WTC11 (cell line): Measurements from ENCODE around the gene MMP24OS. TPM values are rescaled to one million over a fixed set of nuclear protein-coding genes. Genes with fewer than 3 reads are reported as not detected.

Experiments
- ATAC-seq: fragments of 200-7000 bp; cut with Tn5 transposase; 2 replicates; pipeline ENCODE4 v1.10.0; 2021; ENCODE audit warnings: mild to moderate bottlenecking, moderate library complexity
- CTCF ChIA-PET: fragments of 300-600 bp; sonication (Branson Sonifier 250); formaldehyde crosslinking; loops from one replicate; lab custom pipeline; 2021; ENCODE audit warnings: antibody characterized with exemption; lab: Charles Lee
- POLR2A ChIA-PET: fragments of 350-600 bp; sonication (Branson Sonifier 250); formaldehyde crosslinking; loops from one replicate; lab custom pipeline; 2021; ENCODE audit warnings: antibody characterized with exemption; lab: Charles Lee
- DNase-seq: peaks from one replicate; pipeline ENCODE4 v3.0.0; 2021; ENCODE audit warnings: low spot score
- H3K27ac Mint-ChIP-seq: 2 replicates; pipeline ENCODE4 v1.8.0; 2021; ENCODE audit warnings: mixed read lengths
- H3K27me3 Mint-ChIP-seq: 2 replicates; pipeline ENCODE4 v1.8.0; 2021; ENCODE audit warnings: low read depth, mild to moderate bottlenecking, moderate library complexity, mixed read lengths
- H3K36me3 Mint-ChIP-seq: 2 replicates; pipeline ENCODE4 v1.8.0; 2021; ENCODE audit warnings: mixed read lengths
- H3K4me1 Mint-ChIP-seq: 2 replicates; pipeline ENCODE4 v1.8.0; 2022; ENCODE audit warnings: mixed read lengths
- H3K4me3 Mint-ChIP-seq: 2 replicates; pipeline ENCODE4 v1.8.0; 2021; ENCODE audit warnings: mild to moderate bottlenecking, moderate library complexity, mixed read lengths
- H3K9me3 Mint-ChIP-seq: 2 replicates; pipeline ENCODE4 v1.8.0; 2021; ENCODE audit warnings: mixed read lengths
- ELF4 ChIP-seq: sonication (generic); formaldehyde crosslinking; IDR thresholded peaks from 2 replicates; pipeline ENCODE4 v1.8.1; 2022; ENCODE audit warnings: low read depth, mild to moderate bottlenecking, moderate library complexity, missing genetic modification reagents
- ETV6 ChIP-seq: sonication (generic); formaldehyde crosslinking; IDR thresholded peaks from 2 replicates; pipeline ENCODE4 v1.8.1; 2022; ENCODE audit warnings: mild to moderate bottlenecking, missing genetic modification reagents
- FOXJ3 ChIP-seq: sonication (generic); formaldehyde crosslinking; IDR thresholded peaks from 2 replicates; pipeline ENCODE4 v1.9.0; 2021; ENCODE audit warnings: missing genetic modification reagents, mild to moderate bottlenecking, borderline replicate concordance
- NFYB ChIP-seq: sonication (generic); formaldehyde crosslinking; conservative IDR thresholded peaks from 2 replicates; pipeline ENCODE4 v1.8.0; 2022; ENCODE audit warnings: low read depth, missing genetic modification reagents
- RORB ChIP-seq: fragments of 250-450 bp; sonication (Bioruptor Pico); IDR thresholded peaks from 2 replicates; pipeline ENCODE4 v1.9.0; 2021; ENCODE audit warnings: mild to moderate bottlenecking
- SP1 ChIP-seq: sonication (generic); formaldehyde crosslinking; conservative IDR thresholded peaks from 2 replicates; pipeline ENCODE4 v1.8.1; 2022; ENCODE audit warnings: missing genetic modification reagents
- ZNF263 ChIP-seq: sonication (generic); formaldehyde crosslinking; IDR thresholded peaks from 2 replicates; pipeline ENCODE4 v1.8.1; 2022; ENCODE audit warnings: low read depth, mild to moderate bottlenecking, moderate library complexity, missing genetic modification reagents
- ZNF317 ChIP-seq: sonication (generic); formaldehyde crosslinking; IDR thresholded peaks from 2 replicates; pipeline ENCODE4 v1.8.1; 2023; ENCODE audit warnings: low read depth, mild to moderate bottlenecking, moderate library complexity, missing genetic modification reagents, borderline replicate concordance
- ZNF423 ChIP-seq: fragments of 250-450 bp; sonication (Bioruptor Pico); IDR thresholded peaks from 2 replicates; pipeline ENCODE4 v2.1.2; 2022; ENCODE audit warnings: mild to moderate bottlenecking, moderate library complexity
- total RNA-seq: library from RNA; stranded (reverse); gene quantifications from 3 replicates; pipeline ENCODE4 v1.2.3, GENCODE V29; 2021
- TF ChIP-seq, protein P1 (sequence below): sonication (generic); formaldehyde crosslinking; conservative IDR thresholded peaks from 2 replicates; pipeline ENCODE4 v1.8.1; 2022; ENCODE audit warnings: mild to moderate bottlenecking, missing genetic modification reagents
- TF ChIP-seq, protein P2 (sequence below): sonication (generic); formaldehyde crosslinking; IDR thresholded peaks from 2 replicates; pipeline ENCODE4 v1.8.0; 2022; ENCODE audit warnings: mild to moderate bottlenecking, missing genetic modification reagents
- TF ChIP-seq, protein P3 (sequence below): fragments of 250-450 bp; sonication (Bioruptor Pico); IDR thresholded peaks from 2 replicates; pipeline ENCODE4 v1.8.0; 2021; ENCODE audit warnings: mild to moderate bottlenecking
- TF ChIP-seq, protein P4 (sequence below): sonication (generic); formaldehyde crosslinking; conservative IDR thresholded peaks from 2 replicates; pipeline ENCODE4 v1.8.1; 2023; ENCODE audit warnings: mild to moderate bottlenecking, low read depth, missing genetic modification reagents, moderate library complexity
- TF ChIP-seq, protein P5 (sequence below): fragments of 250-450 bp; sonication (Bioruptor Pico); IDR thresholded peaks from 2 replicates; pipeline ENCODE4 v1.9.0; 2021; ENCODE audit warnings: mild to moderate bottlenecking
- TF ChIP-seq, protein P6 (sequence below): sonication (generic); formaldehyde crosslinking; IDR thresholded peaks from 2 replicates; pipeline ENCODE4 v1.8.0; 2022; ENCODE audit warnings: mild to moderate bottlenecking, missing genetic modification reagents

MMP24OS gene
- total RNA-seq, 1 experiment from 2014 or later, result 50.6 TPM

DNA sequence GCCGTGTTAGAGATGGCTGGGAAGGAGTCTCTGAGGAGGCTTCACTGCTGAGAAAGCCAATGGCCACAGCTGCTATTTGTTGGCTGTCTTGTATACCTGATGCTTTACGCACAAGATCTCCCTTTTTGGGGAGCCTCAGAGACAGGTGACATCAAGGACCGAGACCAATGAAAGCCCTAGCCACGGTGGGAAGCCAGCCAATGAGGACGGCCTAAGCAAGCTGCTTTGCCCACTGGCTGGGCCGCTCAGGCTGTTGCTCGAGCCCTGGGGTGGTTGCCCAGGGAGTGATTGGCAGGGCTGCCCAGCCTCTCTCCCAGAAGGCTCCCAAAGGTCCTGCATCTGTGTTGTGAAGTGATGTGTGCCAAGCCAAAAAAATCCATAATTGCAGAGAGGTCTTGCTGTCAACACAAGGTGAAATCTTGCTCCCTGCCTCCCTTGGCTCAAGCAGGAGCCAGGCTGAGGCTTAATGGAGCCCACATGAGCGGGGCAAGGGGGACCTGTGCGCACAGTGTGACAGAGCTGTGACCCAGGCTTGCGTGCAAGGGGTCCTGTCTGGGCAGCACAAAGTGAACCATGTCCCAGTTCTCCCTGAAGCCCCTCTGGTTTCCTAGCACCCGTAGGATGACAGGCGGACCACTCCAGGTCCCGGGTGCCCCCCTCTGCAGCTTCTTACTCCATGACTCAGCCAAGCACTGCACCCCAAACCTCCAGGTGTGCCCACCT, 4.3 kb downstream of the MMP24OS start:
- Mint-ChIP-seq H3K36me3 (peaks cover 5% of the 10 kb centered on the region), H3K4me3 (no peak overlapping the region), H3K27me3 (no peaks in the 10 kb centered on the region), H3K4me1 (peaks cover 37% of the 10 kb centered on the region), H3K27ac (peak overlapping the region; percentile 41; the same call in 1 of the 2 replicates), H3K9me3 (no peaks in the 10 kb centered on the region)
- ChIA-PET POLR2A (interaction anchor here (0.6 to 1.2 kb wide), 4 partner anchors 11 to 396 kb away, joined by 3 to 6 read pairs (median 4); partner anchors contain the start of gene EIF6), CTCF (interaction anchor here (0.6 to 2.2 kb wide), 8 partner anchors 9 to 318 kb away, joined by 3 to 21 read pairs (median 4); partner anchors contain the start of genes EDEM2, EIF6, GSS and MYH7B)
- peak; percentile 62 for DNase-seq
- peak; percentile 9 for ATAC-seq
- TF ChIP-seq, protein P1, sequence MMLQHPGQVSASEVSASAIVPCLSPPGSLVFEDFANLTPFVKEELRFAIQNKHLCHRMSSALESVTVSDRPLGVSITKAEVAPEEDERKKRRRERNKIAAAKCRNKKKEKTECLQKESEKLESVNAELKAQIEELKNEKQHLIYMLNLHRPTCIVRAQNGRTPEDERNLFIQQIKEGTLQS (CRISPR knock-in tag), result no peak
- TF ChIP-seq NFYB (CRISPR knock-in tag), result peak; percentile 56

DNA sequence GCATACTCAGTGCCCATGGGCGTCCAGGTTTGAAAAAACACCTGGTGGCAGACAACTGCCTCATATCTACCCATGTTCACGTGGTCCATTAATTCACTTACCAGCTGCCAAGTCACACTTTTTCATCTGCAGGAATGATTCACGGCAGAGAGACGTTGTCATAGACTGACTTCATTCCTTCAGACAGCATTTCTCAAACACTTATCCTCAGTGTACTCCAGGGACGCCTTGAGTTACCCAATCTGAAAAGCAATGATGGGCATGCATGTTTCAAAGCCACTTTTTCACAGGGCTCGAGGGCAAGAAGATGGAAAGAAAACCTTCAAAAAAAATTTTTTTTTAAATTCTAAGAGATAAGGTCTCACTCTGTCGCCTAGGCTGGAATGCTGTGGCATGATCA, 6.0 kb downstream of the MMP24OS start:
- POLR2A ChIA-PET, result no interaction called here
- DNase-seq (no peak), ATAC-seq (no peak)
- Mint-ChIP-seq H3K27ac (no peak overlapping the region), H3K9me3 (no peaks in the 10 kb centered on the region), H3K4me1 (peaks cover 31% of the 10 kb centered on the region), H3K4me3 (no peak overlapping the region)
- CTCF ChIA-PET, result interaction anchor here (0.8 to 6.9 kb wide), 3 partner anchors 7 to 176 kb away, joined by 3 to 73 read pairs (median 45); partner anchors contain the start of gene EDEM2
- TF ChIP-seq RORB (CRISPR knock-in tag), result no peak
- no peak for TF ChIP-seq ETV6
- TF ChIP-seq, protein P2, sequence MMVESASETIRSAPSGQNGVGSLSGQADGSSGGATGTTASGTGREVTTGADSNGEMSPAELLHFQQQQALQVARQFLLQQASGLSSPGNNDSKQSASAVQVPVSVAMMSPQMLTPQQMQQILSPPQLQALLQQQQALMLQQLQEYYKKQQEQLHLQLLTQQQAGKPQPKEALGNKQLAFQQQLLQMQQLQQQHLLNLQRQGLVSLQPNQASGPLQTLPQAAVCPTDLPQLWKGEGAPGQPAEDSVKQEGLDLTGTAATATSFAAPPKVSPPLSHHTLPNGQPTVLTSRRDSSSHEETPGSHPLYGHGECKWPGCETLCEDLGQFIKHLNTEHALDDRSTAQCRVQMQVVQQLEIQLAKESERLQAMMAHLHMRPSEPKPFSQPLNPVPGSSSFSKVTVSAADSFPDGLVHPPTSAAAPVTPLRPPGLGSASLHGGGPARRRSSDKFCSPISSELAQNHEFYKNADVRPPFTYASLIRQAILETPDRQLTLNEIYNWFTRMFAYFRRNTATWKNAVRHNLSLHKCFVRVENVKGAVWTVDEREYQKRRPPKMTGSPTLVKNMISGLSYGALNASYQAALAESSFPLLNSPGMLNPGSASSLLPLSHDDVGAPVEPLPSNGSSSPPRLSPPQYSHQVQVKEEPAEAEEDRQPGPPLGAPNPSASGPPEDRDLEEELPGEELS (CRISPR knock-in tag), result no peak
- TF ChIP-seq, protein P3, sequence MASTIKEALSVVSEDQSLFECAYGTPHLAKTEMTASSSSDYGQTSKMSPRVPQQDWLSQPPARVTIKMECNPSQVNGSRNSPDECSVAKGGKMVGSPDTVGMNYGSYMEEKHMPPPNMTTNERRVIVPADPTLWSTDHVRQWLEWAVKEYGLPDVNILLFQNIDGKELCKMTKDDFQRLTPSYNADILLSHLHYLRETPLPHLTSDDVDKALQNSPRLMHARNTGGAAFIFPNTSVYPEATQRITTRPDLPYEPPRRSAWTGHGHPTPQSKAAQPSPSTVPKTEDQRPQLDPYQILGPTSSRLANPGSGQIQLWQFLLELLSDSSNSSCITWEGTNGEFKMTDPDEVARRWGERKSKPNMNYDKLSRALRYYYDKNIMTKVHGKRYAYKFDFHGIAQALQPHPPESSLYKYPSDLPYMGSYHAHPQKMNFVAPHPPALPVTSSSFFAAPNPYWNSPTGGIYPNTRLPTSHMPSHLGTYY (CRISPR knock-in tag), result no peak
- TF ChIP-seq, protein P4, sequence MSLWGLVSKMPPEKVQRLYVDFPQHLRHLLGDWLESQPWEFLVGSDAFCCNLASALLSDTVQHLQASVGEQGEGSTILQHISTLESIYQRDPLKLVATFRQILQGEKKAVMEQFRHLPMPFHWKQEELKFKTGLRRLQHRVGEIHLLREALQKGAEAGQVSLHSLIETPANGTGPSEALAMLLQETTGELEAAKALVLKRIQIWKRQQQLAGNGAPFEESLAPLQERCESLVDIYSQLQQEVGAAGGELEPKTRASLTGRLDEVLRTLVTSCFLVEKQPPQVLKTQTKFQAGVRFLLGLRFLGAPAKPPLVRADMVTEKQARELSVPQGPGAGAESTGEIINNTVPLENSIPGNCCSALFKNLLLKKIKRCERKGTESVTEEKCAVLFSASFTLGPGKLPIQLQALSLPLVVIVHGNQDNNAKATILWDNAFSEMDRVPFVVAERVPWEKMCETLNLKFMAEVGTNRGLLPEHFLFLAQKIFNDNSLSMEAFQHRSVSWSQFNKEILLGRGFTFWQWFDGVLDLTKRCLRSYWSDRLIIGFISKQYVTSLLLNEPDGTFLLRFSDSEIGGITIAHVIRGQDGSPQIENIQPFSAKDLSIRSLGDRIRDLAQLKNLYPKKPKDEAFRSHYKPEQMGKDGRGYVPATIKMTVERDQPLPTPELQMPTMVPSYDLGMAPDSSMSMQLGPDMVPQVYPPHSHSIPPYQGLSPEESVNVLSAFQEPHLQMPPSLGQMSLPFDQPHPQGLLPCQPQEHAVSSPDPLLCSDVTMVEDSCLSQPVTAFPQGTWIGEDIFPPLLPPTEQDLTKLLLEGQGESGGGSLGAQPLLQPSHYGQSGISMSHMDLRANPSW (CRISPR knock-in tag), result no peak
- TF ChIP-seq ELF4 (CRISPR knock-in tag), result no peak
- TF ChIP-seq, protein P5, sequence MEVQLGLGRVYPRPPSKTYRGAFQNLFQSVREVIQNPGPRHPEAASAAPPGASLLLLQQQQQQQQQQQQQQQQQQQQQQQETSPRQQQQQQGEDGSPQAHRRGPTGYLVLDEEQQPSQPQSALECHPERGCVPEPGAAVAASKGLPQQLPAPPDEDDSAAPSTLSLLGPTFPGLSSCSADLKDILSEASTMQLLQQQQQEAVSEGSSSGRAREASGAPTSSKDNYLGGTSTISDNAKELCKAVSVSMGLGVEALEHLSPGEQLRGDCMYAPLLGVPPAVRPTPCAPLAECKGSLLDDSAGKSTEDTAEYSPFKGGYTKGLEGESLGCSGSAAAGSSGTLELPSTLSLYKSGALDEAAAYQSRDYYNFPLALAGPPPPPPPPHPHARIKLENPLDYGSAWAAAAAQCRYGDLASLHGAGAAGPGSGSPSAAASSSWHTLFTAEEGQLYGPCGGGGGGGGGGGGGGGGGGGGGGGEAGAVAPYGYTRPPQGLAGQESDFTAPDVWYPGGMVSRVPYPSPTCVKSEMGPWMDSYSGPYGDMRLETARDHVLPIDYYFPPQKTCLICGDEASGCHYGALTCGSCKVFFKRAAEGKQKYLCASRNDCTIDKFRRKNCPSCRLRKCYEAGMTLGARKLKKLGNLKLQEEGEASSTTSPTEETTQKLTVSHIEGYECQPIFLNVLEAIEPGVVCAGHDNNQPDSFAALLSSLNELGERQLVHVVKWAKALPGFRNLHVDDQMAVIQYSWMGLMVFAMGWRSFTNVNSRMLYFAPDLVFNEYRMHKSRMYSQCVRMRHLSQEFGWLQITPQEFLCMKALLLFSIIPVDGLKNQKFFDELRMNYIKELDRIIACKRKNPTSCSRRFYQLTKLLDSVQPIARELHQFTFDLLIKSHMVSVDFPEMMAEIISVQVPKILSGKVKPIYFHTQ (CRISPR knock-in tag), result no peak
- TF ChIP-seq, protein P6, sequence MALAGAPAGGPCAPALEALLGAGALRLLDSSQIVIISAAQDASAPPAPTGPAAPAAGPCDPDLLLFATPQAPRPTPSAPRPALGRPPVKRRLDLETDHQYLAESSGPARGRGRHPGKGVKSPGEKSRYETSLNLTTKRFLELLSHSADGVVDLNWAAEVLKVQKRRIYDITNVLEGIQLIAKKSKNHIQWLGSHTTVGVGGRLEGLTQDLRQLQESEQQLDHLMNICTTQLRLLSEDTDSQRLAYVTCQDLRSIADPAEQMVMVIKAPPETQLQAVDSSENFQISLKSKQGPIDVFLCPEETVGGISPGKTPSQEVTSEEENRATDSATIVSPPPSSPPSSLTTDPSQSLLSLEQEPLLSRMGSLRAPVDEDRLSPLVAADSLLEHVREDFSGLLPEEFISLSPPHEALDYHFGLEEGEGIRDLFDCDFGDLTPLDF (CRISPR knock-in tag), result no peak
- no peak for TF ChIP-seq ZNF317 (CRISPR knock-in tag)
- TF ChIP-seq FOXJ3 (CRISPR knock-in tag), result no peak
- no peak for TF ChIP-seq SP1 (CRISPR knock-in tag)
- no peak for TF ChIP-seq ZNF263 (CRISPR knock-in tag)
- TF ChIP-seq ZNF423 (CRISPR knock-in tag), result no peak
- TF ChIP-seq, all 79 proteins: peak for 0
- Mint-ChIP-seq H3K27me3 (no peaks in the 10 kb centered on the region), H3K36me3 (no peaks in the 10 kb centered on the region)
